GM12872 (cell line): ENCODE measurements around the gene MAP2.

Experiments
- TF ChIP-seq, protein P1 (sequence below): IDR thresholded peaks from 3 replicates; pipeline ENCODE4 v1.5.1; 2011; ENCODE audit warnings: low read depth, mild to moderate bottlenecking, low read length, moderate library complexity; ENCODE audit not compliant: insufficient read depth

The MAP2 gene

DNA sequence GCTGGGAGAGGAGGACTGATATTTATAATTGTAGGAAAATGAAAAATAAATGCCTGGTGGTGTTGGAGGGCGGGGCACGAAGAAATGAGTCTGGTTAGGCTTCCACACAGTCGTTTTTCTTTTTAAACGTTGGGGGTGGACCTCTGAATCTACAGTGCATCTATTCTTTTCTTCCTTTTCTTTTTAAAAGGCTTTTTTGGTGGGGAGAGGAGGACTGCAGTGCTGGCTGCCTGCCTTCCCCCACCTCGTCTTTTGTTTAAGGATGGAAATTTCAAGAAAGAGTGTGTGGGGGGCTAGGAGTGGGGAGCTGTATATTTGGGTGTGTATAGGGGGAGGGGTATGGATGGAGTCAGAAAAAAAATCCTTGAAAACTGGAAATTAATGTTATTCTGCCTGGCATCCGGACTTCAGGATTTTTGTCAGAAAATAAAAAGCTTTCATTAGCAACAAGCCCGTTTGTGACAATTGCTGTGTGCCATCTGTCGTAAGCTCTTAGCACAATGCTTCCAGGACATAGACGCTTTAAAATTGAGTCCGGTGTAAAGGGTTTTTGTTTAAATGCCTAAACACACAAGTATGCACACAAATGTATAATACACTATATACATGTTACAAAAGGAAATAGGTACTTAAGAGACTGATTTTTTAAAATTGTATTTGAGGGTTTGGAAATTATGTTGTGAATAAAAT lies 1.1 kb downstream of the MAP2 start:
- TF ChIP-seq, protein P1, sequence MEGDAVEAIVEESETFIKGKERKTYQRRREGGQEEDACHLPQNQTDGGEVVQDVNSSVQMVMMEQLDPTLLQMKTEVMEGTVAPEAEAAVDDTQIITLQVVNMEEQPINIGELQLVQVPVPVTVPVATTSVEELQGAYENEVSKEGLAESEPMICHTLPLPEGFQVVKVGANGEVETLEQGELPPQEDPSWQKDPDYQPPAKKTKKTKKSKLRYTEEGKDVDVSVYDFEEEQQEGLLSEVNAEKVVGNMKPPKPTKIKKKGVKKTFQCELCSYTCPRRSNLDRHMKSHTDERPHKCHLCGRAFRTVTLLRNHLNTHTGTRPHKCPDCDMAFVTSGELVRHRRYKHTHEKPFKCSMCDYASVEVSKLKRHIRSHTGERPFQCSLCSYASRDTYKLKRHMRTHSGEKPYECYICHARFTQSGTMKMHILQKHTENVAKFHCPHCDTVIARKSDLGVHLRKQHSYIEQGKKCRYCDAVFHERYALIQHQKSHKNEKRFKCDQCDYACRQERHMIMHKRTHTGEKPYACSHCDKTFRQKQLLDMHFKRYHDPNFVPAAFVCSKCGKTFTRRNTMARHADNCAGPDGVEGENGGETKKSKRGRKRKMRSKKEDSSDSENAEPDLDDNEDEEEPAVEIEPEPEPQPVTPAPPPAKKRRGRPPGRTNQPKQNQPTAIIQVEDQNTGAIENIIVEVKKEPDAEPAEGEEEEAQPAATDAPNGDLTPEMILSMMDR: no peak

DNA sequence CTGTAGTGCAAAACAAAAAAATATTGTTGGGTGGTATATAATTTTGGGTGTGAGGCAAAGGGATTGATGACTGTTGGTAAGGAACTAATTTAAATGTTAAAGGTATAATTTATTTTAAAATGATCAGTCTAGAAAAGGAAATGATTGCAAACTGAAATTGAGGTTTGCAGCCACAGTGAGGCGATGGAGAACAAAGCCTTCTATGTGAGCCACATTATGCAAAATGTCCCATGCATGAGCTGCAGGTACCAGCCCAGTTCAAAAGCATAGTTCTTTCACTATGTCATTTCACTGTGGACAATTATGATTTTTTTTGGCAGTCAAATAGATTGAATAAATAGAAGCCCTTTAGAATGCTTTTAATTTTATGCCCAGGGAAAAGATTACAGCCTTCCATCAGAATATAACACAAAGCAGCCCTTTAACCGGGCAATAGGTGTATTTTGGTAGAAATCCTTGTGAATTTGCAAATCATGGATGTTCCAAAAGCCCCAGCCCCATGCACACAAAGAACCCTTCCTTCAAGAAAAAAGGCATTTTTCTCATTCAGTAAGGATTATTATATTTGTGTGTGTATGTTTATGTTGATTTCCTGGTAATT lies 1.7 kb downstream of the MAP2 start:
- TF ChIP-seq, protein P1: peak; percentile 52

DNA sequence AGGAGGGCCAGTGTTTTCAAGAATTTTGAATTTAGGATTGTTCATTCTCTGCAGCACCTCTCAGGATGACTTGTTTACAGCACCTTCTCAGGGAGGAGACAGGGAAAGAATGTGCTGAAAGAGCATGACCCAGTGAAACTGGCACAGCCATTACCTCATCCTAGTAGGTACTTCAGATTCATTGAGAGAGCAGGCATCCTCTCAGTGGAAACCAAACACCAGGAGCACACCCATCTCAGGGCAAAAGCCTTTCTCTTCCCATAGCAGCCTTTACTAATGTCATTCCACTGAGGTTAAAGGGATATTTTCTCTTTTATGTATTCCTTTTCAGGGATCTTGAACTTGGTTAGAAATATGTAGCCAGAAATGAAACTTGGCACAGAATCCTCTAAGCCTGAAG lies 2.6 kb downstream of the MAP2 start:
- TF ChIP-seq, protein P1: no peak

DNA sequence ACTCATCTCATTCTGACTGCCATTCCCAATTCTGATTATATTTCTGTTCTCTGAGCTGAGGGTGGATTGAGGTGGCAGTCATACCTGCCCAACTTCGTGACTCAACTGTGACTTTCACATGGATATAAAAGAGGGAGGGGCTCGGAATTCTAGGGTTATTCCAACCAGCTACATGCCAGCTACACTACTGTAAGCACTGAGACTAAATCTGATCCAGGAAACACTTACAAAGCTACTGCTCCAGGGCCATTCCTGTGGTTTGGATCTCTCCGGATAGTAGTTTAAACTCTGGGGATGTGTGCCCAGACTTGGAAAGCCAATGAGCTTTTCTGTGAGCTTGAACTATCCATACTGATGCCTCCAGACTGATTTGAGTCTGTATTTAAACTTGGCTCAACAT lies 7.9 kb downstream of the MAP2 start:
- TF ChIP-seq, protein P1: no peak

DNA sequence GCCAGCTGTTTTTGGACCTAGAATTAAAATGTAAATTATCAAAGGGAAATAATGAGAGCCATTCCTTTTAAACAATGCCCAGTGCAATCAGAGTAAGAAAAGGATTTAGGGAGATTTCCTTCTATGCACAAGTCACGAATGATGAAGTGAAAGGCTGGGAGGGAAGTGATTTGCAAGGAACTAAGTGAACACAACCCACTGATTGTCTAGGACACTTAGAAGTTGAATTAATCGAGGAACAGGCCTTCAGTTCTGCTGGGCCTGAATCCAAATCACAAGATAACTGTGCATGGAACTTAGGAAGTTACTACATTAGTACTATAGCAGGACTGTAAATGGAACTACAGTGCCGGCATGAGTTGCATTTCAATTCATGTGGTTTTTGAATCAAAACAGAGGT lies 17.7 kb downstream of the MAP2 start:
- TF ChIP-seq, protein P1: no peak

DNA sequence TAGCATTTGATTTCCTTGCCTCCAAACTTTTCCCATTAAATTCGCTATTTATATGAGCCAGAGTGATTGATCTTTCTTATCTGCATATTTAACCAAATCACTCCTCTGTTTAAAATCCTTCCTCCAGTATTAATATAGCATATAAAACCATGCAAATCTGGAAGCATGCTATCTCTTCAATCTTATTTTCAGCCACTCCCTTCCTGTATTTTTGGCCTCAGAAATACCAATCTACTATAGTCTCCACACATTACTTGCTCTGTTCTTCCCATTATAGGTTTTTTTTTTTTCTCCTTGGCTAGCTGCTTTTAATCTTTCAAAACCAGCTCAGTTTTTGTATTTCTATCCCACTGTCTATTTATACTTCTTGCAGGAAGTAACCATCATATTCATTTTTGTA lies 19.1 kb downstream of the MAP2 start:
- TF ChIP-seq, protein P1: no peak

DNA sequence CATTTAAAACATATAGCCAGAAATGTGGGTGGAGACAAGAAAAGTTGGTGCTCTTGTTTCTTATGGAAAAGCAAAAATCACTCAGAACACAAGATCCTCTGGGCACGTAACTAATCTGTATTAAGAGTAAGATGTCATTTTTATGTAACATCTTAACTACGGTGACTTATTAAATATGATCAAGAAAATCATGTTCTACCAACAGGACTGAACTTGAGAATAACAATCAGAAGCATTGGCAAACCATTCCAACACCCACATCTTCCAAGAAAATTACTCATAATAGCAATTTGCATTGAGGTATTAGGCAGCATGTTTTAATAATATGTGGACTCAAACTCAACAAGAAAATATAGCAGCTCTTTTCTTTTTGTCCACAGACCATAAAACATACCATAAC lies 21.6 kb downstream of the MAP2 start:
- TF ChIP-seq, protein P1: no peak
